IPS-18c (cell line): ENCODE measurements around the gene PARG.

Experiments used
- H3K4me3 ChIP-seq: 2 replicates; pipeline ENCODE4 v1.7.0; 2013; ENCODE audit warnings: low read depth, mild to moderate bottlenecking, low read length, moderate library complexity; ENCODE audit not compliant: insufficient read depth
- H3K9me3 ChIP-seq: one replicate; pipeline ENCODE4 v1.6.1; 2013; ENCODE audit warnings: mild to moderate bottlenecking, low read length, moderate library complexity; ENCODE audit not compliant: control insufficient read depth, insufficient read depth

The PARG gene

DNA sequence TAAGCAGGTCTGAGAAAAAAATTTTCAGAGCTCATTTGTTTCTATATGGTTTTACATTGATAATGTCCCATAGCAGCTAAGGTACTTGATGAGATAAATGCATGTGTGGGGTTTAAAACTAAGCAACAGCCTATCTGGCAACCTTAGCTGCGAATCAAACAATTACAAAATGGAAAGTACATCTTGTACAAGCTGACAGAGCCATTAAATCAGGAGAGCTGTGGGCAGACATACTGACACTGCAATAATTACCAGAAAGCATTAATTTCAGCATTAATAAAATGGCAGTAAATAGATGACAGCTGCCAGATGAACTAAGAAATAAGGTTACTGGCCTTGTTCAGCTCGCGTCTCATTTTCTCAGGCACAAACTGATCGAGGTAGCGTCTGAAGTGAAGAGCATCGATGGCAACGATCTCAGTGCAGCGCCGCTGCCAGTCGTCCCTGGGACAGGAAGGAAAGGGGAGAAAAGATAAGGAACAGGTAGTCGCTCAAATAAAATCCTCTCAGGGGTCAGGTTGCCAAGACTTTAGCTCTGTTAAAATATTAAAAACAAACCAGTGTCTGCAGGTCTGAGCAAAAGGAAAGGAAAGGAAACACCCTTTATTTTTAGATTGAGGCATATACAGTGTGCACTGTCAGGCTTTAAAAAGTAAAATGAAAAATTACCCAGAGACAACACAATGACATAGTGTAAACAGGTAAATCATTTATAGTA is 100.1 kb downstream of the PARG start:
- H3K9me3 ChIP-seq: no peaks in the 10 kb centered on the region
- H3K4me3 ChIP-seq: no peak overlapping the region

DNA sequence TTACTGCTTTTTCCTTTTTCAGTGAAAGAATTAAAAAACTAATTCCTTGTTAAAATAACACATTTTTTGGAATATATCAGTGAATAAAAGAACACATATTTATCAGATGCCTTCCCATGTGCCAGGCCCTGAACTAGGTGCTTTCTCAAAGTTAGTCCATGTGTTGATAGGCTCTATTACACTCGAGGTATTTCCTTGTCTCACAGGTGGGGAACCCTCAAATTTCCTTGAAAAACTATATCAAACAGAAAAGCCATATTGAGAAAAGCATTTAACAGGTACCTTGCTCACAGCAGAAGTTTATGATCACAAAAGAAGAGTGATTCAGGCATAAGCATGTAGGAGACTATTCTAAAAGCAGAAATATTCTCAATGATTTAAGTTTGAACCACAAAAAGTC is 104.1 kb downstream of the PARG start:
- H3K4me3 ChIP-seq: no peak overlapping the region
- H3K9me3 ChIP-seq: no peaks in the 10 kb centered on the region

DNA sequence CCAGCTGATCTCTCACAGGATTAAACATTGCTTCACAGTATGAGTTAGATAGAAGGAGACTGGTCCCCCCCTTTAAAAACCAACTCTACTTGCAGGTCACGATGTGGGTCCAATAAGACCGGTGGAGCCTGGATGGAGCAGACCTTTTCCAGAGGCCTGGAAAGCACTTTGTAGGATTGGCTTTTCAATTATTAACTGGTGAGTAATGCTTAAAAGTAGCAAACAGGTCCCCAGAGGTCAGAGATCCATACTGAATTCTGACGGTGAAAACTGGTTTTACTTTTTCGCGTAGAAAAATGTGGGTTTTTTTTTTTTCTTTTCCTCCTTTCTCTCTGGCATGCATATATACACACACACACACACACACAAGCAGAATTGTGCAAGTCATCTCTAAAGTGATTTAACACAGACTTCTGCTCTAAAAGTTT is 104.8 kb downstream of the PARG start:
- Histone ChIP-seq H3K4me3 (no peak overlapping the region), H3K9me3 (no peaks in the 10 kb centered on the region)

DNA sequence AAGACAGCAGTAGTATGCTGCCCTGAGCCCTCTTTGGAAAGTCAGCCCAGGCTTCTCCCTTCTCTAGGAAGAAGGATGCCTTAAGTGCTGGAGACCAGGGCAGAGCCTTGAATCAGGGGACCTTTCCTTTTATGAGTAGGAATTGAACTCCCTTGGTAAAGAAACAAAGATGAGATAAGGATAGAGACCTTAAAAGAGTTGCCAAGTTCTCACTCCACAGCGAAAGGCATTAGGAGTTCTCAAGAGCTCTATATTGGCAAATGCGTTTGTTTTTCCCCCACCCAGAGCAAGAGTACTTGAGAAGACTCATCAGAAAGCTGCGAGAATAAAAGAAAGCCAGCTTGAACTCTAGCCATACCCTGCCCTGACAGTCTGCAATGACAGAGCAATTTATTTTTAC is 106.9 kb downstream of the PARG start:
- H3K4me3 ChIP-seq: no peak overlapping the region
- no peaks in the 10 kb centered on the region for H3K9me3 ChIP-seq

DNA sequence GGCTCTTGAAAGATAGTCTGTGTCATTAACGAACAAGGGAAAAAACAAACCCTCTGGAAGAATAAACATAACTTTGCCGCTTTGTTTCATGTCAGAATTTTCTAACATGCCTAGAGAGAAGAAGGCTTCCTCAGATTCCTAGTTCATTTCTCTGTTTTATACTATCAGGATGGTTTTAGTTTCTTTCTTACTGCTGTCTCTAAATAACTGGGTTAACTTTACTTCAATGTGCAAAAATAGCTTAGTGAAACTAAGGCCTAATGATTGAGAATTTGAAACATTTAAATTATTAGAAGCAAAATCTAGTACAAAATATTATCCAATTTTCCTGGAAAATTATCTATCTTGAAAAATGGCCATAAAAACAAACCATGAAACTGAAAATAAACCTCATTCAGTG is 107.6 kb downstream of the PARG start:
- Histone ChIP-seq H3K9me3 (no peaks in the 10 kb centered on the region), H3K4me3 (no peak overlapping the region)

DNA sequence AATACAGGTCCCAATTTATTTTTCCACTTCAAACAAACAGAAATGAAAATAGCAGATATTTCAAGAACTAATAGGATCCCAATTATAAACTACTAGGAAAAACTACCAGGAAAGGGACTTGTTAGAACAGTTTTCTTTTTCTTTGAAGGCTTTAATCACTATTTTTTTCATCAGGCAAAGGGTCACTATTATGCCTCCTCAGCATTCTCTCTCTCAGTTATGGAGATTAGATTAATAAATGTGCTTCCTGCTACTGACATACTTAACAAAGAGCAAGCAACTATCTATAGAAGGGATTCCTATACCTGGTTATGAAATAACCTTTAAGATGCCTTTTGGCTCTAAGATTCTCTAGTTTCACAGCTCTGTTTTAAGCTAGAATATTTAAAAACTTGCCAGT is 108.7 kb downstream of the PARG start:
- Histone ChIP-seq H3K9me3 (no peaks in the 10 kb centered on the region), H3K4me3 (no peak overlapping the region)

DNA sequence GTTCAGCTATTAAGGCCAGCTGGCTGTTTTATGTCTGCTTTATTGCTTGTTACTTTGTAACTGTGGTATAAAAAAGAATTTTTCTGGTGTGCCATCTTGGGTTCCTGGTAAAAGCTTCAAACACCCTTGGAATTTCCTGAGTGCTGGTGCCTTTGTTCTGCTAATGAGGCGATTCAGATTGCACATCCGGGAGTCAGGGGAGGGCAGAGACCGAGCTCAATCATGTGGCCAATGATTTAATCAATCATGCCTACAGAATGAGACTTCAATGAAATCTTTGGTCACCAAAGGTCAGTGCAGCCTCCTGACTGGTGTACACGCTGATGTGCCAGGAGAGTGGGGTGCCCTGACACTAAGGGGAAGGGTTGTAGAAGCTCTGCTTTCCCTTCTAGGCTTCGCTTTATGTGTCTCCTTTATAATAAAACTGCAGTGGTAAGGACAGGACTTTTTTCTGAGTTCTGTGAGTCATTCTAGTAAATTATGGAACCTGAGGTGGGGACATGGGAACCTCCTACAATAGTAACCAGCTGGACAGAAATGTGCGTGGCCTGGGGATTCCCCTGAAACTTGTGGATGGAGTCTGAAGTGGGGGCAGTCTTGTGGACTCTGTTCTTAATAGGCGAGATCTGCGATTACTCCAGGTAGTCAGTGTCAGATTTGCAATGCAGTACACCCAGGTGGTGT is 110.3 kb downstream of the PARG start:
- Histone ChIP-seq H3K4me3 (no peak overlapping the region), H3K9me3 (no peaks in the 10 kb centered on the region)

DNA sequence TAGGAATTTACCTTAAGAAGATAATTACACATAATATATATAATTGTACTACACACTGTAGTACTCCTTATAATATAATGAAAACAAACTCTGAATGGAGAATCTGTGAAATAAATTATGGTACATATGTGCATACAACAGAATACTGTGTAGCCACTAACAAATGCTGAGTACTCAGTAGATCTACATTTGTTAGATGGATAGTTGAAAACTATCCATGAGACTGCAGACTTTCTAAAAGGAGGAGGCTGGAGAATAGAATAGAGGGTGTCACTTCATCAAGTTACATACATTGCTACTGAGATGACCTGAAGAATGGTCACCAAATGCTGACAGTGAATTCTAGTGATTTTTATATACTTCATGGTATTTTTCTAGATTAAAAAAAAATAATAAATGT is 111.0 kb downstream of the PARG start:
- no peak overlapping the region for H3K4me3 ChIP-seq
- H3K9me3 ChIP-seq: no peaks in the 10 kb centered on the region

DNA sequence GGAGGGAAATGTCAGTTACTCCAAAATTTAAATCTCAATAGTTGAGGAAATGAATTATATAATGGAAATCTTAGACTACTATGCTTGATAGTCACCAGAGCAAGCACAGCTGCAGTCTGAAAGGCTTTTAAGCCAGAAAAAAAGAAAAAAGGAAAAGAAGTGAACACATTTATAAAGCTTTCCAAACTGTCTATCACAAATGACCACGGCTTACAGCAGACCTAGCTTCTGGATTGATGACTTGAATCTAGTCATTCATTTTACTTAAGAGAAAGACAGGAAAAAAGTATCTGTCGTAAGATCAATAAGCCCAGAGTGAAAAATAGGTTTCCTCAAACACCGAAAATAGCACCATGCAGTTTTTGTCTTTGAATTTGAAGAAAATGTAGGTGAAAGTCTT is 111.8 kb downstream of the PARG start:
- no peak overlapping the region for H3K4me3 ChIP-seq
- no peaks in the 10 kb centered on the region for H3K9me3 ChIP-seq

DNA sequence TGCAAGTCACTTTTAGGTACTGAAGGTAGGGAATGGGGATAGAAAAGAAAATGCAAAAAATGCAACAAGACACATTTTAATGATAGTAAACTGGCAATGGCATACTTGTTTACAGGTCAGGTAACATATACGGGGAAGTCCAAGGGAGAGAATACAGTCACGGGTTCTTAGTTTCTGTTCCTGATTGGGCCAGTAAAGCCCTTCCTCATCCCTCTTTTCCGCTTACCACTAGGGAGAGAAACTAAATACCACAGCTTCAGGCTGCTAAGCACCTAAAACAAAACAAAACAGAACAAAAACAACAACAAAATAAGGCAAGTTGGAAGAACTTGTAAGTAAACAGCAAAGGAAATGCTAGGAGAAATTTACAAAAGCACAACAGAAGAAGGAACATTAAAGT is 114.5 kb downstream of the PARG start:
- H3K4me3 ChIP-seq: no peak overlapping the region

DNA sequence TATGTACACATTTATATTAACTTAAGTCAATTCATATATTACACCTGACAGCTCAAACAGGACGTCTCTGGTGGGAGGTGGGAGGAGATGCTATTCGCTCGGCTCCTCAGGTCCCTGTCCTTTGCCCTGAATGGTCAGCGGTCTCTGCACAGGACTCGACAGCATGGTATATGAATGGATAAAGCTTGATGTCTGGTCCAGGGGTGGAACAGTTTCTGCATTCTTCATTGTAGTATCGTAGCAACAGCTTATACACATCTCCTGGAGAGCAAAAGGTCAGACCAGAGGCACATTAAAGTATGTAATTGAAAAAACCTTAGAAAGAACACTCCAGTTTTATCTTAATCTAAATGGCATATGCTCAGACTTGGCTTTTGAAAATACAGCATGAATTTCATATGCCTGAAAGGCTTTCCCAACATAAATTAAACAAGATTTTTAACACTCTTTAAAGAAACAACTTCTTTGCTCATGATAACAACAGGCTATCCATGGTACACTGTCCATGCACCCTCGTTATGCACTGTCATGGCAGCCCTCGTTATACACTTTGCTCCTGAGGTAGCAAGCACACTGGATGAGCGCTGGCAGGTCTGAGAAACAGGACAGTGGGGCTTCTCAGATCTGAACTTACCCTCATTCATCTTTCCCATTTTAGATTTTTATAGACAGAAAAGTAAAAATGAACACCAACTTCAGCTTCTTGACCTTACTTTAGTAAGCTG is 122.4 kb downstream of the PARG start:
- no peak overlapping the region for H3K4me3 ChIP-seq
- H3K9me3 ChIP-seq: no peaks in the 10 kb centered on the region

More for the DNA sequence above, 114.5 kb downstream of the PARG start:
- no peaks in the 10 kb centered on the region for H3K9me3 ChIP-seq

DNA sequence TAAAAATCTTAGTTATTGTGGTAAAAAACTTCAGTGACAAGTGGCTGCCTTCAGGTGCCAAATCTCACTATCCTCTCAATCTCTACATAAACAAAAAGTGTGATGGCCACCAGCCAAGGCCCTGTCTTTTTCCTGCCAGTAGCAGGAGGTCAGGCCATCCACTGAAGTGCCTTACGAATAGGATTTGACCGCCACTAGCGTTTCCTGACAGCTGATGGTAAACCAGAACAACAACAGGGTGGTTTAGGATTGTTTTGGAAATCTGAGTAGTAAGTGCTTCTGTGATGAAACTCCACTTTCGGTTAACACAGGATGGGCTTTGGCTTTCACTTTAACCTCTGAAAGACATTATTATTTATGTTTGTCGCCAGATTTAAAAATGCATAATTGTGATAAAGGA is 124.0 kb downstream of the PARG start:
- no peaks in the 10 kb centered on the region for H3K9me3 ChIP-seq
- H3K4me3 ChIP-seq: no peak overlapping the region

DNA sequence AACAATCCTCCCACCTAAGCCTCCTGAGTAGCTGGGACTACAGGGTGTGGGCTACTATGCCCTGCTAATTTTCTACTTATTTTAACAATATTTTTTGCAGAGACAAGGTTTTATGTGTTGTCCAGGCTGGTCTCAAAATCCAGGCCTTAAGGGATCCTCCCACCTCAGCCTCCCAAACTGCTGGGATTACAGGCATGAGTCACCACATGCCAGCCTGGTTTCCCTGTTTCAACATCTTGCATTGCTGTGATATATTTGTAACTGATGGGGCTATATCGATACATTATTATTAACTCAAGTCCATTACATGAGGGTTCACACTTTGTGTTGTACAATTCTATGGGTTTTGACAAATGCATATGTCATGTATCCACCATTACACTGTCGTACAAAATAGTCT is 137.8 kb downstream of the PARG start:
- Histone ChIP-seq H3K4me3 (no peak overlapping the region), H3K9me3 (no peaks in the 10 kb centered on the region)

DNA sequence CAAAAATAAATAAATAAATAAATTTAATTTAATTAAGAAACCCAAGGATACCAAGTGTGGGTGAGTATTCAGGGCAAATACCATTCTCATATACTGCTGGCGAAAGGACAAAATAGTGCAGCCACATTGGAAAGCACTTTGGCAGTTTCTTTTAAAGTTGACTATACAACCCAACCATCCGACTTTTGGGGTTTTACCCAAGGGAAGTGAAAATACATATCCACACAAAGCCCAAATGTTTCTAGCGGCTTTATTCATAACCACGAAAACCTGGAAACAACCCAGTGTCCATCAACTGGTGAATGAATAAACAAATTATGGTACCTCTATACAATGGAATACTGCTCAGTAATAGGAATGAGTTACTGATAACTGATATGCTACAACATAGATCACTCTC is 143.6 kb downstream of the PARG start:
- no peaks in the 10 kb centered on the region for H3K9me3 ChIP-seq
- no peak overlapping the region for H3K4me3 ChIP-seq

DNA sequence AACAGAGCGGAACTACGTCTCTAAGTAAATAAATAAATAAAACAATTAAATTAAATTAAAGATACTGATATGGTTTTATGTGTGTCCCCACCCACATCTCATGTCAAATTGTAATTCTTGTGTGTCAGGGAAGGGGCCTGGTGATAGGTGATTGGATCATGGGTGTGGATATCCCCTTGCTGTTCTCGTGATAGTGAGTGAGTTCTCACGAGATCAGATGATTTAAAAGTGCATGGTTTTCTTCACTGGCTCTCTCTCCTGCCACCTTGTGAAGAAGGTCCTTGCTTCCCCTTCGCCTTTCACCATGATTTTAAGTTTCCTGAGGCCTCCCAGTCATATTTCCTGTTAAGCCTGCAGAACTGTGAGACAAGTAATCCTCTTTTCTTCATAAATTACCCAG is 150.7 kb downstream of the PARG start:
- Histone ChIP-seq H3K4me3 (no peak overlapping the region), H3K9me3 (no peaks in the 10 kb centered on the region)

DNA sequence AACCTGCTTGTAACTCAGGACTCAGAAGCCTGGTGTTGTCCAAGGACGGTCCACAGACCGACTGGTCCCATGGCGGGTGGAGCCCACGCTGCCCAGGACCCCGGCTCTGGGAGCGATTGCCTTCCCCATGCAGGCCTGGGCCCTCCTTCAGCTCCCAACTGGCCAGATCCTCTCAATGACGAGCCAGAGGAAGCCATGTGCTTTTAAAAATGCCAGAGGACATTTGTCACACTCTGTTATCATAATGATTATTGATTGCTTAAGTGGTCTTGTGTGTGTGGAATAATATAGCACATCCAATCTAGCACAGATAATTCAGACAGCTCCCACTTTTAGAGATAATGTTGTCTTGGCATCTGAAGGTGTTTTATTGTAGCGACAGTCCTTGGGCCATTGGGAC is 157.1 kb downstream of the PARG start:
- H3K9me3 ChIP-seq: no peaks in the 10 kb centered on the region
- H3K4me3 ChIP-seq: no peak overlapping the region

DNA sequence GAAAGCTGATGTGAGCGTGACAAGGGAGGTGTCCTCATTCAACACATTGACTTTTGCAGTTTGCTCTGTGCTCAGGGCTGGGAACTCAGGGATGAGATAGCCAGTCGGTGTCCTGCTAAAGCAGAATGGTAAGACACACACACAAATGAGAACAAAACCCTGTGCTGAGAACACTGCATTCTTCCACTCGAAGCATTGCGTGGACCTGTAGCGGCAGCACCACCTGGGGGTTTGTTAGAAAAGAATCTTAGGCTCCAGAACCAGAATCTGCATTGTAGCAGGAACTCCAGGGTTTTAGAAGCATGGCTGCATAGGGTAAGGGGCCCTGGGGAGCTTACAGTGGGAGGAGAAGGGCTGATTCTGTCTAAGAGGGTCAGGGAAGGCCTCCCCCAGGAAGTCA is 158.2 kb downstream of the PARG start:
- Histone ChIP-seq H3K9me3 (no peaks in the 10 kb centered on the region), H3K4me3 (no peak overlapping the region)

DNA sequence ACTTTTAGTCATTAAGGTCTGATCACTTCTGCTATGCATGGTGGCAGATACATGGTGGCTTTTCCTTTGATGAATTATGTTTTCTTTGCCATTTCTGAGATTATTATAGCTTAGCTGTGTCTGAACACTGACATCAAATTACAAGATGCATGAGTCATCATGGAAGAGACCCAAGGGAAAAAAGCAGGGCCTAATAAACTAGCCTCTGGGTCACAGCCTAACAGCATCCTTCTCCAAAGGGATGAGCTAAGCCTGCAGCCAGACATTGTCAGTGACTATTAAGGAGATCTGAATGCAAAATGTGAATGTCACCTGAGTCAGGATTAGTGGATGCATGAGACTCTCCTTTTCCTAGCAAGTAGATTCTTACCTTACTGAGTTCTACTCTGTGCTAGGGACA is 160.6 kb downstream of the PARG start:
- no peaks in the 10 kb centered on the region for H3K9me3 ChIP-seq

More for the DNA sequence above, 160.6 kb downstream of the PARG start:
- no peak overlapping the region for H3K4me3 ChIP-seq
